HG03108 (cell line): ENCODE data around the gene RNF26.

ENCODE experiments used
- ATAC-seq: cut with Tn5 transposase; IDR thresholded peaks from one replicate; pipeline ENCODE4 v1.9.1; 2021; ENCODE audit warnings: moderate library complexity; ENCODE audit not compliant: unreplicated experiment

RNF26 gene

GRCh38 chr11:119368121-119369034, 34.1 kb downstream of the RNF26 start:
- no peak for ATAC-seq

- ATAC-seq = no peak
Observed at GRCh38 chr11:119369132-119369925, 35.0 kb downstream of the RNF26 start.

- no peak for ATAC-seq
Observed at GRCh38 chr11:119370486-119371046, 36.2 kb downstream of the RNF26 start.

GRCh38 chr11:119371067-119371601, 36.8 kb downstream of the RNF26 start:
- no peak for ATAC-seq

GRCh38 chr11:119371778-119372182, 37.5 kb downstream of the RNF26 start:
- ATAC-seq = no peak

- no peak for ATAC-seq
Observed at GRCh38 chr11:119372260-119373058, 38.1 kb downstream of the RNF26 start.

- no peak for ATAC-seq
Observed at GRCh38 chr11:119373059-119373920, 39.0 kb downstream of the RNF26 start.

GRCh38 chr11:119373921-119374631, 39.7 kb downstream of the RNF26 start:
- ATAC-seq = no peak

- ATAC-seq = no peak
Observed at GRCh38 chr11:119374632-119375336, 40.5 kb downstream of the RNF26 start.

GRCh38 chr11:119375337-119376196, 41.2 kb downstream of the RNF26 start:
- ATAC-seq = no peak

GRCh38 chr11:119376197-119376847, 42.0 kb downstream of the RNF26 start:
- ATAC-seq = no peak

- no peak for ATAC-seq
Observed at GRCh38 chr11:119377112-119377901, 43.0 kb downstream of the RNF26 start.

GRCh38 chr11:119377961-119378667, 43.8 kb downstream of the RNF26 start:
- no peak for ATAC-seq

- ATAC-seq = no peak
Observed at GRCh38 chr11:119378851-119379465, 44.6 kb downstream of the RNF26 start.
